OCI-M2 (cell line): ENCODE results near the gene DDX56.

Experiments
- DNase-seq: peaks from one replicate; lab custom pipeline; 2025; ENCODE audit not compliant: unreplicated experiment; lab: John Stamatoyannopoulos, UW

Gene DDX56

GRCh38 chr7:44536090-44536489 is 37.6 kb downstream of the DDX56 start:
- DNase-seq: no peak

GRCh38 chr7:44535348-44536064 is 38.2 kb downstream of the DDX56 start:
- no peak for DNase-seq

GRCh38 chr7:44534501-44534900 is 39.2 kb downstream of the DDX56 start:
- no peak for DNase-seq

GRCh38 chr7:44534087-44534486 is 39.6 kb downstream of the DDX56 start:
- DNase-seq: no peak

- no peak for DNase-seq
Observed at GRCh38 chr7:44533301-44534055, 40.2 kb downstream of the DDX56 start.

GRCh38 chr7:44531421-44532380 is 42.0 kb downstream of the DDX56 start:
- no peak for DNase-seq

- DNase-seq: no peak
Observed at GRCh38 chr7:44530990-44531389, 42.7 kb downstream of the DDX56 start.

- DNase-seq: no peak
Observed at GRCh38 chr7:44524811-44525388, 48.8 kb downstream of the DDX56 start.

GRCh38 chr7:44522315-44522714 is 51.4 kb downstream of the DDX56 start:
- no peak for DNase-seq

- no peak for DNase-seq
Observed at GRCh38 chr7:44521347-44522095, 52.2 kb downstream of the DDX56 start.

- no peak for DNase-seq
Observed at GRCh38 chr7:44520574-44520973, 53.1 kb downstream of the DDX56 start.

- no peak for DNase-seq
Observed at GRCh38 chr7:44519546-44519945, 54.2 kb downstream of the DDX56 start.

GRCh38 chr7:44518761-44519160 is 54.9 kb downstream of the DDX56 start:
- DNase-seq: no peak

- DNase-seq: no peak
Observed at GRCh38 chr7:44517175-44517574, 56.5 kb downstream of the DDX56 start.
